ENCODE measurements around the gene AK9.

Gene AK9

DNA sequence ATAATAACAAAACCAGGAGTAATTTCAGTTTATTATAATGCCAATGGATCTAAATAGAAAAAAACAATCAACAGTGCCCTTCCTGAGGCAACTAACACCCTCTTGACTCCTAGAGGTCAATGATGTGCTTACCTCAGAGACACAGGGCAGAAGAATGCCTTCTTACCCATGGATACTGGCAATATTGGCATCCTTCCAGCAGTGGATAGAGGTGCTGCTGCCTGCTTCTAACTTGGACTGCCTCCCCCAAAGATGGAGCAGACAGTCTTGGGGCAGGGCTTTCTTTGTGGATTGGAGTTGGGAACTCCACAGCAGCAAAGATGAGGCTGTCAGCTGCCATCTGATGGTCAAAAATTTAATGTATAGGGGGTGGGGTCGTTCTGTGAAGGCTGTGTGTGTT, 78.7 kb downstream of the AK9 start:
- Mint-ChIP-seq H3K4me3 (no peak overlapping the region), H3K9me3 (no peaks in the 10 kb centered on the region), H3K36me3 (ENCODE audit: low read depth) (no peaks in the 10 kb centered on the region), H3K4me1 (peaks cover 5% of the 10 kb centered on the region), H3K27ac (no peak overlapping the region), H3K27me3 (ENCODE audit: low read depth, poor library complexity) (peaks cover 4% of the 10 kb centered on the region)
- TF ChIP-seq, protein P1, sequence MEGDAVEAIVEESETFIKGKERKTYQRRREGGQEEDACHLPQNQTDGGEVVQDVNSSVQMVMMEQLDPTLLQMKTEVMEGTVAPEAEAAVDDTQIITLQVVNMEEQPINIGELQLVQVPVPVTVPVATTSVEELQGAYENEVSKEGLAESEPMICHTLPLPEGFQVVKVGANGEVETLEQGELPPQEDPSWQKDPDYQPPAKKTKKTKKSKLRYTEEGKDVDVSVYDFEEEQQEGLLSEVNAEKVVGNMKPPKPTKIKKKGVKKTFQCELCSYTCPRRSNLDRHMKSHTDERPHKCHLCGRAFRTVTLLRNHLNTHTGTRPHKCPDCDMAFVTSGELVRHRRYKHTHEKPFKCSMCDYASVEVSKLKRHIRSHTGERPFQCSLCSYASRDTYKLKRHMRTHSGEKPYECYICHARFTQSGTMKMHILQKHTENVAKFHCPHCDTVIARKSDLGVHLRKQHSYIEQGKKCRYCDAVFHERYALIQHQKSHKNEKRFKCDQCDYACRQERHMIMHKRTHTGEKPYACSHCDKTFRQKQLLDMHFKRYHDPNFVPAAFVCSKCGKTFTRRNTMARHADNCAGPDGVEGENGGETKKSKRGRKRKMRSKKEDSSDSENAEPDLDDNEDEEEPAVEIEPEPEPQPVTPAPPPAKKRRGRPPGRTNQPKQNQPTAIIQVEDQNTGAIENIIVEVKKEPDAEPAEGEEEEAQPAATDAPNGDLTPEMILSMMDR (IDR thresholded peaks at IDR 0.05): no peak
- no peak for DNase-seq

- H3K4me3 Mint-ChIP-seq: no peak overlapping the region
Observed at GRCh38 chr6:109611502-109611901, 79.5 kb downstream of the AK9 start.

DNA sequence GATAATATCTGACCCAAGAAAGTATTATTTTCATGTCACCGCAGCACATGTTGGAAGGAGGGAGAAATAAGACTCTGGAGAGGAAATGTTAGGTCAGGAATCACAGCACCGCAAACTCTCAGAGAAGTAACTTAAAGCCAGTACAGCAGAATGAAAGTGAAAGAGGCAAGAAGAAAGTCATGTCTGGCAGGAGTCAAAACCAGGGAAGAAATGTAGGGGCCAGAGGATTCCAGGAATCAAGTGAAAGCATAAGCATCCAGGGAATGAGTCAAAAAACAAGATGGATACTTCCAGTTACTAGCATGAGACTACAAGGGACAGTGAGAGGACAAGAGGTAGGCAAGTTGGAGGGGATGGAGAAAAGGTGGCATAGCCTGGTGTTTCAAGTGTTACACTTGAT, 80.4 kb downstream of the AK9 start:
- no peak overlapping the region for H3K4me3 Mint-ChIP-seq
- H3K9me3 Mint-ChIP-seq: no peaks in the 10 kb centered on the region

More at GRCh38 chr6:109611502-109611901, 79.5 kb downstream of the AK9 start:
- DNase-seq: no peak
- no peaks in the 10 kb centered on the region for H3K9me3 Mint-ChIP-seq
- peaks cover 5% of the 10 kb centered on the region for H3K4me1 Mint-ChIP-seq
- H3K27ac Mint-ChIP-seq: no peak overlapping the region
- peaks cover 4% of the 10 kb centered on the region for H3K27me3 Mint-ChIP-seq (ENCODE audit: low read depth, poor library complexity)
- H3K36me3 Mint-ChIP-seq (ENCODE audit: low read depth): no peaks in the 10 kb centered on the region
- TF ChIP-seq, protein P1 (IDR thresholded peaks at IDR 0.05): no peak

GRCh38 chr6:109609737-109610136, 81.3 kb downstream of the AK9 start:
- H3K4me3 Mint-ChIP-seq: no peak overlapping the region
- peaks cover 5% of the 10 kb centered on the region for H3K4me1 Mint-ChIP-seq
- no peaks in the 10 kb centered on the region for H3K36me3 Mint-ChIP-seq (ENCODE audit: low read depth)
- TF ChIP-seq, protein P1 (IDR thresholded peaks at IDR 0.05): no peak
- DNase-seq: no peak
- H3K27ac Mint-ChIP-seq: no peak overlapping the region
- peaks cover 4% of the 10 kb centered on the region for H3K27me3 Mint-ChIP-seq (ENCODE audit: low read depth, poor library complexity)
- no peaks in the 10 kb centered on the region for H3K9me3 Mint-ChIP-seq

More for the DNA sequence above, 80.4 kb downstream of the AK9 start:
- H3K4me1 Mint-ChIP-seq: peaks cover 5% of the 10 kb centered on the region
- TF ChIP-seq, protein P1 (IDR thresholded peaks at IDR 0.05): no peak
- H3K36me3 Mint-ChIP-seq (ENCODE audit: low read depth): no peaks in the 10 kb centered on the region
- peaks cover 4% of the 10 kb centered on the region for H3K27me3 Mint-ChIP-seq (ENCODE audit: low read depth, poor library complexity)
- peak overlapping the region; percentile 5 for H3K27ac Mint-ChIP-seq
- no peak for DNase-seq

- peaks cover 7% of the 10 kb centered on the region for H3K27me3 Mint-ChIP-seq (ENCODE audit: low read depth, poor library complexity)
- H3K27ac Mint-ChIP-seq: no peak overlapping the region
- H3K36me3 Mint-ChIP-seq (ENCODE audit: low read depth): no peaks in the 10 kb centered on the region
- TF ChIP-seq, protein P1 (IDR thresholded peaks at IDR 0.05): no peak
- no peak for DNase-seq
- H3K4me1 Mint-ChIP-seq: peaks cover 5% of the 10 kb centered on the region
- peaks cover 29% of the 10 kb centered on the region for H3K9me3 Mint-ChIP-seq
- no peak overlapping the region for H3K4me3 Mint-ChIP-seq
Observed at GRCh38 chr6:109606359-109606758, 84.6 kb downstream of the AK9 start.

DNA sequence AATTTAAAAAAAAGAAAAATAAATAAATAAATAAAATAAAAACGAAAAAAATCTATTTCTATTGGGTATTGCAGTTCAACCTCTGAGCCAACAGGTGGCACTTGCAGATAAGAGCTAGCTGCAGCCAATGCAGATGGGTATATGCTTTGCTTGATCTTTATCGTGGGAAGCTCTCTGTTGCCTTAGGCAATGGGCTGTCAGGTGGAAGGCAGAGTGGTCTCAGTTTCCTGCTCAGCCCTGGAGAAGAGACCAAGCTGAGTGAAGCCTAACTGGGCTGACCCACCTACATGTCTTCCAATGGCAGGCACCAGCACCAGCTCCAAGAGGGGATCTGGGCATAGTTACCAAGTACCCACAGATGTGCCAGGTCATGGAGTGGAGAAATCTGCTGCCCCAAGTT, 95.0 kb downstream of the AK9 start:
- TF ChIP-seq, protein P1 (IDR thresholded peaks at IDR 0.05): peak; percentile 17
- no peak for DNase-seq
- Mint-ChIP-seq H3K9me3 (peaks cover 60% of the 10 kb centered on the region), H3K4me3 (no peak overlapping the region), H3K36me3 (ENCODE audit: low read depth) (peaks cover 5% of the 10 kb centered on the region), H3K27me3 (ENCODE audit: low read depth, poor library complexity) (peaks cover 5% of the 10 kb centered on the region), H3K27ac (no peak overlapping the region), H3K4me1 (no peaks in the 10 kb centered on the region)
